ENCODE measurements around the gene BANF1. TPM values are rescaled to one million over a fixed set of nuclear protein-coding genes. Genes with fewer than 3 reads are reported as not detected.

BANF1 gene
- total RNA-seq, 6 experiments from 2014 or later, result 30.2 to 96.9 (median 72.0) TPM

DNA sequence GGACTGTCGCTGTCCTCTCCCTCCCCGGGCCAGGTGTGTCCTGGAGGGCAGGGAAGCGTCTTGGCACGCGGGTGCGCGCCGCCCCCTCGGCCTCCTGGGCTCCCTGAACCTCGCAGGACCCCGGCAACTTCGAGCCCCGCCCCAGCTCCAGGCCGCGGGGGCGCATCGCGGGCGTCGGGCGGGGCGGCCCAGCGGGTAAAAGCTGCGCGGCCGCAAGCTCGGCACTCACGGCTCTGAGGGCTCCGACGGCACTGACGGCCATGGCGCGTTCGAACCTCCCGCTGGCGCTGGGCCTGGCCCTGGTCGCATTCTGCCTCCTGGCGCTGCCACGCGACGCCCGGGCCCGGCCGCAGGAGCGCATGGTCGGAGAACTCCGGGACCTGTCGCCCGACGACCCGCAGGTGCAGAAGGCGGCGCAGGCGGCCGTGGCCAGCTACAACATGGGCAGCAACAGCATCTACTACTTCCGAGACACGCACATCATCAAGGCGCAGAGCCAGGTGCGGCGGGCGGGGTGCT is 9.5 kb downstream of the BANF1 start, which contains the start of gene CST6:
TSS of gene CST6 (plus strand) at position 224 of the 519 bp plus-strand sequence. CDS start at position 261, 37 bp downstream.
- 33% methylated on average over 12 of the region's 61 CpGs for WGBS (ENCODE audit: insufficient coverage, low coverage, low lambda C conversion rate, missing lambda C conversion rate)
- Histone ChIP-seq H3K27ac (no peak within 1 kb of the TSS), H3K27me3 (peaks cover 0 to 11% of the 10 kb centered on the region in 2 donors), H3K4me1 (no peaks in the 10 kb centered on the region), H3K9me3 (no peaks in the 10 kb centered on the region), H3K36me3 (no peaks in the 10 kb centered on the region), H3K4me3 (no peak within 1 kb of the TSS)
- intact Hi-C loops (cut with DNase I), result no loop called here
- ATAC-seq (no peak), DNase-seq (no peak)
- TF ChIP-seq, protein P1, sequence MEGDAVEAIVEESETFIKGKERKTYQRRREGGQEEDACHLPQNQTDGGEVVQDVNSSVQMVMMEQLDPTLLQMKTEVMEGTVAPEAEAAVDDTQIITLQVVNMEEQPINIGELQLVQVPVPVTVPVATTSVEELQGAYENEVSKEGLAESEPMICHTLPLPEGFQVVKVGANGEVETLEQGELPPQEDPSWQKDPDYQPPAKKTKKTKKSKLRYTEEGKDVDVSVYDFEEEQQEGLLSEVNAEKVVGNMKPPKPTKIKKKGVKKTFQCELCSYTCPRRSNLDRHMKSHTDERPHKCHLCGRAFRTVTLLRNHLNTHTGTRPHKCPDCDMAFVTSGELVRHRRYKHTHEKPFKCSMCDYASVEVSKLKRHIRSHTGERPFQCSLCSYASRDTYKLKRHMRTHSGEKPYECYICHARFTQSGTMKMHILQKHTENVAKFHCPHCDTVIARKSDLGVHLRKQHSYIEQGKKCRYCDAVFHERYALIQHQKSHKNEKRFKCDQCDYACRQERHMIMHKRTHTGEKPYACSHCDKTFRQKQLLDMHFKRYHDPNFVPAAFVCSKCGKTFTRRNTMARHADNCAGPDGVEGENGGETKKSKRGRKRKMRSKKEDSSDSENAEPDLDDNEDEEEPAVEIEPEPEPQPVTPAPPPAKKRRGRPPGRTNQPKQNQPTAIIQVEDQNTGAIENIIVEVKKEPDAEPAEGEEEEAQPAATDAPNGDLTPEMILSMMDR (IDR thresholded peaks at IDR 0.05), result no peak
- no peak for TF ChIP-seq POLR2A (IDR thresholded peaks at IDR 0.05)

DNA sequence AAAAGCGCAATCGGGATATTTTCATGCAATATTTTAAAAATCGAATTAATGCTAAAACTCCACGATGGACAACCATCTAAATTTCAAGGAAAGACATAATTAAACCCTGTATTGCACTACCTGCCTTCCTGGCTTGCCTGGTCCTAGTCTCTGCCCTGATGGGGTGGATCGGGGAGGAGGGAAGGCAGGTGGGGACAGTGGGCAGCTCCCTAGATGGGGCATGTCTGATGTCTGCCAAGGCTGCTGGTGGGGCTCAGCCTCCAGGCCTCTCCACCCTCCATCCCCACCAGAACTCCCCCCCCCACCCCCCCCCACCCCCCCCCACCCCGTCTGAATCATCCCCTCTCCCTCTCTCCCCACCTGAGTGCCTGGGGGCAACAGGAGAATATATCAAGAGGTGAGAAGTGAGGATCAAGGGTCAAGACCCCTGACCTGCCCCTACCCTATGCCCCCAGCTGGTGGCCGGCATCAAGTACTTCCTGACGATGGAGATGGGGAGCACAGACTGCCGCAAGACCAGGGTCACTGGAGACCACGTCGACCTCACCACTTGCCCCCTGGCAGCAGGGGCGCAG is 10.2 kb downstream of the BANF1 start:
- DNase-seq (no peak), ATAC-seq (no peak)
- no peaks in the 10 kb centered on the region for H3K4me1 ChIP-seq
- peaks cover 0 to 11% of the 10 kb centered on the region in 2 donors for H3K27me3 ChIP-seq
- H3K27ac ChIP-seq, result no peak overlapping the region
- 58% methylated on average over 8 of the region's 12 CpGs for WGBS (ENCODE audit: insufficient coverage, low coverage, low lambda C conversion rate, missing lambda C conversion rate)
- no peaks in the 10 kb centered on the region for H3K36me3 ChIP-seq
- no peak overlapping the region for H3K4me3 ChIP-seq
- TF ChIP-seq, protein P1 (IDR thresholded peaks at IDR 0.05), result no peak
- no peak for TF ChIP-seq POLR2A (IDR thresholded peaks at IDR 0.05)
- intact Hi-C loops (cut with DNase I), result no loop called here
- no peaks in the 10 kb centered on the region for H3K9me3 ChIP-seq

DNA sequence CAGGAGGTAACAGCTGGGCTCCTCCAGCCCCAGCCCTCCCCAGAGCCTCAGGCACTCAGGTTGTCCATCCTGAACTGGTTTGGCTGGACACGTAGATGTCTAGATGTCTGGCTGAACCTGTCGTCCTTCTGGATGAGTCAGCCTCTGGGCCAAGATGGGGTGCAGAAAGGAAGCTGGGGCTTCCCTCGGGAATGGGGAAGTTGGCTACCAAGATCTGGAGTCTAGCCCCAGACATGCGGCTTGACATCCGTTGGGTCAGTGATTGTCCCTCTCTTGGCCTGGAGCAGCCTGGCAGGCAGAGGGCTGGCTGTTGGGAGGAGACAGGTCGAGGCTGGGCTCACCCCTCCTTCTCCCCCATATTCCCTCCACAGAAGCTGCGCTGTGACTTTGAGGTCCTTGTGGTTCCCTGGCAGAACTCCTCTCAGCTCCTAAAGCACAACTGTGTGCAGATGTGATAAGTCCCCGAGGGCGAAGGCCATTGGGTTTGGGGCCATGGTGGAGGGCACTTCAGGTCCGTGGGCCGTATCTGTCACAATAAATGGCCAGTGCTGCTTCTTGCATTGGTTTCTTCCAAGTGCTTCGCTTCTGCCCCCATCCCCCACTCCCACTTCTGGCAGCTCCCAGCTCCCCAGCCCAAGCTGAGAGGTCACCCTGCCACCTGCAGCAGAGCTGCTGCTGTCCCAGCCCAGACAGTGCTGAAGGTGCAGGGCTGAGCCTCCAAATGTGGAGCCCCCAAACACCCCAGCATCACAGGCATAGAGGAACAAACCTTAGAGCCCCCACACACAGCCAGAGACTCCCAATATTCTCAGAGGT is 10.9 kb downstream of the BANF1 start:
- ATAC-seq, result no peak

DNA sequence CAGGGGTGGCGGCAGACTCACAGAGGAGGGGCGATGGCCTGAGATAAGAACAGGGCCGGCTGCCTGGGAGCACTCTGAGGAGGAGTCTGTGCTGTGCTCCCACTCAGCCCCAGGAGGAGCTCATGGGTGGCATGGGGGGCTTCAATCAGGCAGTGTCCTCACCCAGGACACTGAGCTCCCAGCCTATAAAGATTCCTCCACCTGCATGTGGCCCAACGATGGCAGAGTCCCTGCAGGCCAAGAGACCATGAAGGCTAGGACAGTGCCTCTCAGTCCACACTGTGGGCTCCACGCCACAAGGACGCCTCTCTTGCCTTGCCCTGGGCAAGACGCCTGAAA is 11.4 kb downstream of the BANF1 start:
- ATAC-seq, result no peak
- no CpG with 5 or more reads among the region's 7 CpGs for WGBS (ENCODE audit: insufficient coverage, low coverage, low lambda C conversion rate, missing lambda C conversion rate)
- H3K9me3 ChIP-seq, result no peaks in the 10 kb centered on the region
- H3K4me1 ChIP-seq, result no peaks in the 10 kb centered on the region
- TF ChIP-seq POLR2A (IDR thresholded peaks at IDR 0.05), result no peak
- TF ChIP-seq, protein P1 (IDR thresholded peaks at IDR 0.05), result no peak
- H3K36me3 ChIP-seq, result no peaks in the 10 kb centered on the region
- no peak overlapping the region for H3K27ac ChIP-seq
- DNase-seq, result no peak
- peaks cover 0 to 11% of the 10 kb centered on the region in 2 donors for H3K27me3 ChIP-seq
- H3K4me3 ChIP-seq, result no peak overlapping the region
- intact Hi-C loops (cut with DNase I), result no loop called here

More for the DNA sequence above, 10.9 kb downstream of the BANF1 start:
- 22% methylated on average over 4 of the region's 12 CpGs for WGBS (ENCODE audit: insufficient coverage, low coverage, low lambda C conversion rate, missing lambda C conversion rate)
- H3K4me3 ChIP-seq, result no peak overlapping the region
- H3K27me3 ChIP-seq, result peaks cover 0 to 11% of the 10 kb centered on the region in 2 donors
- H3K36me3 ChIP-seq, result no peaks in the 10 kb centered on the region
- intact Hi-C loops (cut with DNase I), result no loop called here
- H3K27ac ChIP-seq, result no peak overlapping the region
- TF ChIP-seq POLR2A (IDR thresholded peaks at IDR 0.05), result no peak
- H3K4me1 ChIP-seq, result no peaks in the 10 kb centered on the region
- no peaks in the 10 kb centered on the region for H3K9me3 ChIP-seq
- DNase-seq, result no peak

Measured in right lobe of liver (tissue), 6 donors.